ENCODE data around the gene OR10G2.
"Not testable (repeated sequence)": the region's sequence is repeated elsewhere in the genome, so short reads cannot be mapped to it uniquely, and the experiment has no call there.

The OR10G2 gene

GRCh38 chr14:21634840-21635239 is at the start of gene OR10G2:
Gene OR10G2, minus strand, starts transcription at chr14:21634940. Its CDS starts 98 bp downstream, at chr14:21634842.
- DNase-seq = no peak

- no peak for DNase-seq
These were observed 45.3 kb upstream of the OR10G2 start for GRCh38 chr14:21680072-21680471.

- DNase-seq = no peak
These were observed 40.8 kb upstream of the OR10G2 start for GRCh38 chr14:21675566-21675965.

- DNase-seq = no peak
These were observed 39.0 kb upstream of the OR10G2 start, which contains the start of gene OR4E1 for GRCh38 chr14:21673718-21674117. Gene OR4E1, minus strand, starts transcription at chr14:21673818. Its CDS starts 2,883 bp downstream, at chr14:21670935.

GRCh38 chr14:21672116-21672515 is 37.4 kb upstream of the OR10G2 start:
- no peak for DNase-seq

- no peak for DNase-seq
These were observed 36.6 kb upstream of the OR10G2 start for GRCh38 chr14:21671371-21671770.

- no peak for DNase-seq
These were observed 34.5 kb upstream of the OR10G2 start for GRCh38 chr14:21669284-21669683.

GRCh38 chr14:21668377-21668776 is 33.6 kb upstream of the OR10G2 start:
- DNase-seq = no peak

- no peak for DNase-seq
These were observed 22.2 kb upstream of the OR10G2 start for GRCh38 chr14:21656980-21657379.

GRCh38 chr14:21654215-21654614 is 19.5 kb upstream of the OR10G2 start:
- DNase-seq = no peak

GRCh38 chr14:21653331-21653885 is 18.7 kb upstream of the OR10G2 start, which contains the start of gene OR4E2:
Gene OR4E2, plus strand, starts transcription at chr14:21653835. Its CDS starts 11,248 bp downstream, at chr14:21665083.
- DNase-seq = no peak

GRCh38 chr14:21652209-21652808 is 17.6 kb upstream of the OR10G2 start:
- no peak for DNase-seq

GRCh38 chr14:21647380-21647779 is 12.6 kb upstream of the OR10G2 start:
- no peak for DNase-seq

GRCh38 chr14:21643407-21643806 is 8.7 kb upstream of the OR10G2 start:
- no peak for DNase-seq

- no peak for DNase-seq
These were observed 7.9 kb upstream of the OR10G2 start for GRCh38 chr14:21642683-21643082.

GRCh38 chr14:21631084-21631483 is 3.7 kb downstream of the OR10G2 start:
- DNase-seq = no peak

GRCh38 chr14:21630503-21630902 is 4.2 kb downstream of the OR10G2 start:
- DNase-seq = not testable (repeated sequence)

GRCh38 chr14:21626491-21627230 is 8.1 kb downstream of the OR10G2 start:
- DNase-seq = no peak

- no peak for DNase-seq
These were observed 17.1 kb downstream of the OR10G2 start for GRCh38 chr14:21617614-21618013.

- no peak for DNase-seq
These were observed 20.5 kb downstream of the OR10G2 start for GRCh38 chr14:21614240-21614639.

GRCh38 chr14:21612324-21612723 is 22.4 kb downstream of the OR10G2 start:
- DNase-seq = no peak

GRCh38 chr14:21602181-21602580 is 32.6 kb downstream of the OR10G2 start:
- not testable (repeated sequence) for DNase-seq

- no peak for DNase-seq
These were observed 45.4 kb downstream of the OR10G2 start for GRCh38 chr14:21589317-21589716.

All from NCI-H1105 (cell line).